Panc1 (cell line): ENCODE data around the gene FAM222B. TPM values are rescaled to one million over a fixed set of nuclear protein-coding genes. Genes with fewer than 3 reads are reported as not detected.

Experiments
- ATAC-seq: fragments of 200-7000 bp; cut with Tn5 transposase; 2 replicates; pipeline ENCODE4 v1.9.1; 2020; ENCODE audit warnings: mild to moderate bottlenecking, moderate library complexity
- BruUV-seq: library from RNA; stranded (reverse); fragments of 400-500 nt; replicated peaks from 2 replicates; lab custom pipeline; 2021; lab: Mats Ljungman, UMichigan
- CTCF ChIA-PET: fragments of 300-600 bp; sonication (Branson Sonifier 250); formaldehyde crosslinking; loops from one replicate; lab custom pipeline; 2022; ENCODE audit warnings: antibody characterized with exemption; lab: Charles Lee
- POLR2A ChIA-PET: fragments of 300-600 bp; sonication (Branson Sonifier 250); formaldehyde crosslinking; loops from one replicate; lab custom pipeline; 2022; ENCODE audit warnings: antibody characterized with exemption; lab: Charles Lee
- DNase-seq: peaks from one replicate; pipeline ENCODE4 v3.0.0-alpha.2; 2010; ENCODE audit warnings: low read depth, low spot score
- H3K27ac ChIP-seq: 2 replicates; pipeline ENCODE4 v1.5.1; 2011; ENCODE audit warnings: mild to moderate bottlenecking, low read length, inconsistent platforms
- H3K27me3 ChIP-seq: fragments of 200-500 bp; sonication (Bioruptor generic); 2 replicates; pipeline ENCODE4 v1.6.0; 2014; ENCODE audit warnings: low read length, inconsistent platforms; ENCODE audit not compliant: control insufficient read depth, insufficient read depth
- H3K36me3 ChIP-seq: fragments of 200-500 bp; sonication (Bioruptor generic); 2 replicates; pipeline ENCODE4 v1.5.1; 2014; ENCODE audit warnings: inconsistent platforms, mild to moderate bottlenecking, low read length, moderate library complexity; ENCODE audit not compliant: control insufficient read depth, insufficient read depth
- H3K4me1 ChIP-seq: 2 replicates; pipeline ENCODE4 v1.5.1; 2011; ENCODE audit warnings: inconsistent platforms, mild to moderate bottlenecking, low read length, moderate library complexity; ENCODE audit not compliant: control insufficient read depth, insufficient read depth
- H3K4me3 ChIP-seq, 2 experiments: 2 replicates each; pipeline ENCODE4 v1.5.1; 2011 to 2012; ENCODE audit warnings: low read depth in 2 of 2, low read length in 2 of 2, mild to moderate bottlenecking in 2 of 2, inconsistent platforms in 1 of 2, moderate library complexity in 1 of 2
- H3K9me3 ChIP-seq: fragments of 200-500 bp; sonication (Bioruptor generic); 2 replicates; pipeline ENCODE4 v1.5.1; 2014; ENCODE audit warnings: low read depth, mild to moderate bottlenecking, inconsistent platforms, low read length, moderate library complexity; ENCODE audit not compliant: control insufficient read depth, insufficient read depth
- POLR2AphosphoS5 ChIP-seq: IDR thresholded peaks from 2 replicates; pipeline ENCODE4 v1.6.1; 2012; ENCODE audit warnings: mild to moderate bottlenecking, low read depth, low read length, moderate library complexity
- REST ChIP-seq, 2 experiments: IDR thresholded peaks; 2 replicates each; pipeline ENCODE4 v1.6.1; 2011 to 2012; ENCODE audit warnings: low read depth in 2 of 2, control low read depth in 1 of 2, low read length in 1 of 2, mild to moderate bottlenecking in 1 of 2, moderate library complexity in 1 of 2; ENCODE audit not compliant: insufficient read depth in 1 of 2
- SIN3A ChIP-seq: IDR thresholded peaks from 2 replicates; pipeline ENCODE4 v1.6.1; 2012; ENCODE audit warnings: low read depth, mild to moderate bottlenecking, low read length, moderate library complexity, borderline replicate concordance; ENCODE audit not compliant: insufficient read depth
- TCF7L2 ChIP-seq: IDR thresholded peaks from 2 replicates; pipeline ENCODE4 v1.6.1; 2011; ENCODE audit warnings: mild to moderate bottlenecking, low read depth, low read length, inconsistent platforms
- in situ Hi-C: cut with HindIII; loops from 2 replicates; pipeline ENCODE4 v1.10.0; 2016; ENCODE audit warnings: low sequenced_read_pairs, low pct_unique_long_range_greater_than_20kb
- intact Hi-C: fragments of 100-400 bp; cut with micrococcal nuclease; formaldehyde crosslinking; loops from one replicate; pipeline ENCODE4 v1.10.0; 2022; ENCODE audit not compliant: unreplicated experiment
- total RNA-seq: library from RNA; stranded (reverse); gene quantifications from one replicate; pipeline ENCODE4 v1.2.1, GENCODE V29; 2021; ENCODE audit not compliant: unreplicated experiment
- TF ChIP-seq, protein P1 (sequence below): fragments of 450-650 bp; IDR thresholded peaks from 2 replicates; pipeline ENCODE4 v1.5.1; 2017; ENCODE audit warnings: mild to moderate bottlenecking

The FAM222B gene
- total RNA-seq, 1 experiment from 2014 or later: 38.5 TPM

DNA sequence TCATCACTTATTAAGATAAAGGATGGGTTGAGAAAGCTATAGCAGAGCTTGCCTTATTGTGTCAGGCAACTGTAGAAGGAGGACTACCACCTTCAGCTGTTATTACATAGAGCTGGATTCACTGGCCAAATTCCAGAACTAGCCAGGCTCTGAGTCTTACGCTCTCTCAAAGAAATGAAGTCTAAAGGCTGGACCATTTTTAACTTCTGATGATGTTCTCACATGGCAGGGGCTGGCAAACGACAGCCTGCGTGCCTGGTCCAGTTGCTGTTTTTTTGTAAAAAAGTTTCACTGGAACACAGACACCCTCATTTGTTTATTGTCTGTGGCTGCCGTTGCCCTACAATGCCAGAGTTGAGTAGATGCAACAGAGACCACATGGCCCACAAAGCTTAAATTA is 77.6 kb downstream of the FAM222B start:
- peaks cover 17% of the 10 kb centered on the region for H3K4me1 ChIP-seq
- ChIA-PET POLR2A (interaction anchor here (0.6 kb wide), 1 partner anchor 104 kb away, joined by 7 read pairs; no protein-coding TSS in a partner anchor), CTCF (interaction anchor here (0.6 to 1.9 kb wide), 3 partner anchors 11 to 117 kb away, joined by 3 to 11 read pairs (median 5); no protein-coding TSS in a partner anchor)
- ATAC-seq (no peak), DNase-seq (no peak)
- no peak overlapping the region for H3K4me3 ChIP-seq
- BruUV-seq: no TSS peak
- no peak overlapping the region for H3K27ac ChIP-seq
- H3K27me3 ChIP-seq: no peaks in the 10 kb centered on the region
- in situ Hi-C loops (loop anchor here (10.0 kb wide), 2 partner anchors 50 to 110 kb away; no protein-coding TSS in a partner anchor), intact Hi-C loops (loop anchor here (10.0 kb wide), 1 partner anchor 110 kb away; no protein-coding TSS in a partner anchor)
- no peaks in the 10 kb centered on the region for H3K36me3 ChIP-seq
- TF ChIP-seq TCF7L2: no peak
- no peak for TF ChIP-seq SIN3A
- TF ChIP-seq POLR2AphosphoS5: no peak
- TF ChIP-seq, protein P1, sequence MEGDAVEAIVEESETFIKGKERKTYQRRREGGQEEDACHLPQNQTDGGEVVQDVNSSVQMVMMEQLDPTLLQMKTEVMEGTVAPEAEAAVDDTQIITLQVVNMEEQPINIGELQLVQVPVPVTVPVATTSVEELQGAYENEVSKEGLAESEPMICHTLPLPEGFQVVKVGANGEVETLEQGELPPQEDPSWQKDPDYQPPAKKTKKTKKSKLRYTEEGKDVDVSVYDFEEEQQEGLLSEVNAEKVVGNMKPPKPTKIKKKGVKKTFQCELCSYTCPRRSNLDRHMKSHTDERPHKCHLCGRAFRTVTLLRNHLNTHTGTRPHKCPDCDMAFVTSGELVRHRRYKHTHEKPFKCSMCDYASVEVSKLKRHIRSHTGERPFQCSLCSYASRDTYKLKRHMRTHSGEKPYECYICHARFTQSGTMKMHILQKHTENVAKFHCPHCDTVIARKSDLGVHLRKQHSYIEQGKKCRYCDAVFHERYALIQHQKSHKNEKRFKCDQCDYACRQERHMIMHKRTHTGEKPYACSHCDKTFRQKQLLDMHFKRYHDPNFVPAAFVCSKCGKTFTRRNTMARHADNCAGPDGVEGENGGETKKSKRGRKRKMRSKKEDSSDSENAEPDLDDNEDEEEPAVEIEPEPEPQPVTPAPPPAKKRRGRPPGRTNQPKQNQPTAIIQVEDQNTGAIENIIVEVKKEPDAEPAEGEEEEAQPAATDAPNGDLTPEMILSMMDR: no peak
- no peak for TF ChIP-seq REST (IDR thresholded peaks at IDR 0.05; ENCODE audit: insufficient read depth in 1 of 2, low read depth in 2 of 2, low read length in 1 of 2)
- H3K9me3 ChIP-seq: no peaks in the 10 kb centered on the region

DNA sequence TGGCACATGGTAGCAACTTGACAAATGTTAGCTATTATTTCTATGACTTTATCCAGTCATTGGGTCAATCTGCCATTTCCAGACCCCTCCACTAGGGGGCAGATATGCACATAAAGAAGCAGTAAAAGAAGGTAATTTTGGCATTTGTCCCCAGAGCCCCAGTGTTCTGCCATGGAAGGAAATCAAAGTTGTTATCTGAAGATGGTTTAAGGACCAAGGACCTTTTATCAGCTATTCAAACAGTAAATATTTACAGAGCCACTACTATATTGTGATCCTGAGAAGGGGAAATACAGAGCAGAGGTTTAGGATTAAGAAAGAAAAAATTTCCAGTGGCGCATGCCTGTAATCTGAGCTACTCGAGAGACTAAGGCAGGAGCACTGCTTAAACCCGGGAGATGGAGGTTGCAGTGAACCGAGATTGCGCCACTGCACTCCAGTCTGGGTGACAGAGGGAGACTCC is 78.8 kb downstream of the FAM222B start:
- in situ Hi-C loops (loop anchor here (10.0 kb wide), 2 partner anchors 51 to 111 kb away; no protein-coding TSS in a partner anchor), intact Hi-C loops (loop anchor here (1.0 to 10.0 kb wide), 2 partner anchors 44 to 111 kb away; no protein-coding TSS in a partner anchor)
- CTCF ChIA-PET: interaction anchor here (0.5 to 1.9 kb wide), 25 partner anchors 9 to 190 kb away, joined by 3 to 12 read pairs (median 4); partner anchors contain the start of genes FLOT2 and TLCD1
- peak; percentile 66 for ATAC-seq
- TF ChIP-seq, protein P1: peak; percentile 86
- no peak for TF ChIP-seq SIN3A
- no peak overlapping the region for H3K27ac ChIP-seq
- POLR2A ChIA-PET: interaction anchor here (0.6 to 0.7 kb wide), 3 partner anchors 12 to 108 kb away, joined by 3 to 9 read pairs (median 7); no protein-coding TSS in a partner anchor
- no TSS peak for BruUV-seq
- H3K27me3 ChIP-seq: no peaks in the 10 kb centered on the region
- no peaks in the 10 kb centered on the region for H3K9me3 ChIP-seq
- no peaks in the 10 kb centered on the region; the same call in 1 of the 2 replicates for H3K36me3 ChIP-seq
- H3K4me1 ChIP-seq: peaks cover 17% of the 10 kb centered on the region
- no peak overlapping the region for H3K4me3 ChIP-seq
- peak; percentile 42 for DNase-seq
